HG02973 (cell line): ENCODE results near the gene DDX54.
"Not testable (repeated sequence)": the region's sequence is repeated elsewhere in the genome, so short reads cannot be mapped to it uniquely, and the experiment has no call there.

Experiments
- ATAC-seq: cut with Tn5 transposase; IDR thresholded peaks from one replicate; pipeline ENCODE4 v1.9.1; 2021; ENCODE audit warnings: moderate library complexity; ENCODE audit not compliant: unreplicated experiment

Gene DDX54

GRCh38 chr12:113145720-113146551, 39.3 kb downstream of the DDX54 start:
- ATAC-seq: no peak

- ATAC-seq: no peak
Measured at GRCh38 chr12:113144806-113145205, 40.5 kb downstream of the DDX54 start.

- ATAC-seq: no peak
Measured at GRCh38 chr12:113143959-113144358, 41.3 kb downstream of the DDX54 start.

- ATAC-seq: no peak
Measured at GRCh38 chr12:113142886-113143332, 42.4 kb downstream of the DDX54 start.

GRCh38 chr12:113142173-113142885, 42.9 kb downstream of the DDX54 start:
- no peak for ATAC-seq

- ATAC-seq: not testable (repeated sequence)
Measured at GRCh38 chr12:113141716-113142115, 43.6 kb downstream of the DDX54 start.

- no peak for ATAC-seq
Measured at GRCh38 chr12:113140706-113141105, 44.6 kb downstream of the DDX54 start.

GRCh38 chr12:113138826-113139225, 46.5 kb downstream of the DDX54 start:
- ATAC-seq: no peak

GRCh38 chr12:113137861-113138783, 47.2 kb downstream of the DDX54 start:
- no peak for ATAC-seq

GRCh38 chr12:113136990-113137511, 48.2 kb downstream of the DDX54 start:
- no peak for ATAC-seq

- no peak for ATAC-seq
Measured at GRCh38 chr12:113136128-113136989, 48.9 kb downstream of the DDX54 start.

GRCh38 chr12:113135178-113136127, 49.8 kb downstream of the DDX54 start, which contains the start of gene RASAL1:
TSS of gene RASAL1 (minus strand) at chr12:113135761. CDS start at chr12:113135462, 299 bp downstream.
- no peak for ATAC-seq

GRCh38 chr12:113134521-113134951, 50.7 kb downstream of the DDX54 start:
- no peak for ATAC-seq

GRCh38 chr12:113134071-113134470, 51.2 kb downstream of the DDX54 start:
- ATAC-seq: no peak

GRCh38 chr12:113133666-113134065, 51.6 kb downstream of the DDX54 start:
- ATAC-seq: no peak

GRCh38 chr12:113133036-113133435, 52.2 kb downstream of the DDX54 start:
- ATAC-seq: no peak

GRCh38 chr12:113131556-113131955, 53.7 kb downstream of the DDX54 start:
- ATAC-seq: no peak

- ATAC-seq: no peak
Measured at GRCh38 chr12:113130457-113131135, 54.7 kb downstream of the DDX54 start.
